Measurements from ENCODE around the gene CREB3. TPM values are rescaled to one million over a fixed set of nuclear protein-coding genes. Genes with fewer than 3 reads are reported as not detected.

The CREB3 gene
- total RNA-seq, 1 experiment from 2014 or later, result 54.1 TPM

DNA sequence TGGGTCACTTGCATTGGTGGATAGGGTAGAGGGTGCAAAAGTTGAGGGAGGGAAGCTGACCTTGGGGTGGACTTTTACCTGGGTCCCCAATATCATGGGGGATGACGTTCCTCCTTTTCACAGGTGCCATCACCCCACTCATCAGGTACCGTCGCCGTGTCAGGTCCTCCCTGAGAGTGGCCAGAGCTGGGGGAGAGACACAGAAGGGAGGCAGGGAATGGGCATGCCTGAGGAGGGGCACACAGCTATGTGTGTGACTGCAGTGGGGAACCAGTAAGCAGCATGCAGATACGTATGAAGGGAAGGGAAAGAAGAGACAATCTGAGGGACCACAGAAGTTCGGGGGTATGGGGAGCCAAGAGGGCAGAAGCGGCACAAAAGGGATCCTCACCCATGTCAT is 6.5 kb downstream of the CREB3 start:
- Mint-ChIP-seq H3K36me3 (ENCODE audit: insufficient read depth, unreplicated experiment) (peaks cover 89% of the 10 kb centered on the region), H3K27me3 (ENCODE audit: insufficient read depth, unreplicated experiment) (no peaks in the 10 kb centered on the region), H3K27ac (ENCODE audit: unreplicated experiment) (peak overlapping the region; percentile 27), H3K9me3 (ENCODE audit: unreplicated experiment) (no peaks in the 10 kb centered on the region), H3K4me1 (ENCODE audit: low read depth, unreplicated experiment) (no peaks in the 10 kb centered on the region), H3K4me3 (ENCODE audit: unreplicated experiment) (no peak overlapping the region)
- TF ChIP-seq, protein P1, sequence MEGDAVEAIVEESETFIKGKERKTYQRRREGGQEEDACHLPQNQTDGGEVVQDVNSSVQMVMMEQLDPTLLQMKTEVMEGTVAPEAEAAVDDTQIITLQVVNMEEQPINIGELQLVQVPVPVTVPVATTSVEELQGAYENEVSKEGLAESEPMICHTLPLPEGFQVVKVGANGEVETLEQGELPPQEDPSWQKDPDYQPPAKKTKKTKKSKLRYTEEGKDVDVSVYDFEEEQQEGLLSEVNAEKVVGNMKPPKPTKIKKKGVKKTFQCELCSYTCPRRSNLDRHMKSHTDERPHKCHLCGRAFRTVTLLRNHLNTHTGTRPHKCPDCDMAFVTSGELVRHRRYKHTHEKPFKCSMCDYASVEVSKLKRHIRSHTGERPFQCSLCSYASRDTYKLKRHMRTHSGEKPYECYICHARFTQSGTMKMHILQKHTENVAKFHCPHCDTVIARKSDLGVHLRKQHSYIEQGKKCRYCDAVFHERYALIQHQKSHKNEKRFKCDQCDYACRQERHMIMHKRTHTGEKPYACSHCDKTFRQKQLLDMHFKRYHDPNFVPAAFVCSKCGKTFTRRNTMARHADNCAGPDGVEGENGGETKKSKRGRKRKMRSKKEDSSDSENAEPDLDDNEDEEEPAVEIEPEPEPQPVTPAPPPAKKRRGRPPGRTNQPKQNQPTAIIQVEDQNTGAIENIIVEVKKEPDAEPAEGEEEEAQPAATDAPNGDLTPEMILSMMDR (IDR thresholded peaks at IDR 0.05; ENCODE audit: insufficient read depth in 1 of 2, low read depth in 1 of 2, low read length in 1 of 2, severe bottlenecking in 1 of 2, unreplicated experiment in 1 of 2), result no peak
- BruUV-seq (replicated peaks), result no TSS peak
- CTCF ChIA-PET, result interaction anchor here (1.3 to 2.5 kb wide), 2 partner anchors 9 to 78 kb away, joined by 3 to 7 read pairs; no protein-coding TSS in a partner anchor
- Histone ChIP-seq H3K4me3 (ENCODE audit: low read depth, low read length) (no peak overlapping the region), H3K27me3 (replicated peaks; ENCODE audit: control insufficient read depth, insufficient read depth, low read length) (no peaks in the 10 kb centered on the region), H3K36me3 (ENCODE audit: control insufficient read depth, insufficient read depth, low read length) (peaks cover 5% of the 10 kb centered on the region), H3K4me1 (no peaks in the 10 kb centered on the region), H3K9me3 (no peaks in the 10 kb centered on the region)
- intact Hi-C loops (cut with micrococcal nuclease; ENCODE audit: unreplicated experiment), result loop anchor here (10.0 kb wide), 2 partner anchors 254 to 624 kb away; partner anchors contain the start of gene ATOSB
- DNase-seq, result no peak
- POLR2A ChIA-PET, result interaction anchor here (1.0 kb wide), 2 partner anchors 9 to 11 kb away, joined by 3 read pairs; partner anchors contain the start of genes GBA2 and RGP1

DNA sequence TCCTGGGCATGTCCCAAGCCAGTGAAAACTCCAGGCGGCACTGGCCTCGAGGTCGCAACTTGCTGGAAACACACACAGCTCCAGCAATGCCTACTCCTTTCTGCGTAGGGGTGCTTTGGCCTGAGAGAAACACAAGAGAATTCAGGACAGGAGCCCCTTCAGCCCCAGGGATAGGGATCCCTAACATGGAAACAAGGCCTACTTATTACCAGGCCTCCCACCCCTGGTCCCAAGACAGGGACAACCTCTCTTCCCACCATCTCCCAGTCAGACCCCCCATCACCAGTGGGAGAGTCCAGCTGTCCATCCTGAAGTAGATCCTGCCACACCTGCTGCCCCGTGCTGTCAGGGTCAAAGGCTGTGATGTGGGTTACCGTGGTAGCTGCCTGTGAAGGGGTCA is 7.8 kb downstream of the CREB3 start:
- Histone ChIP-seq H3K4me1 (no peaks in the 10 kb centered on the region), H3K36me3 (ENCODE audit: control insufficient read depth, insufficient read depth, low read length) (peaks cover 8% of the 10 kb centered on the region), H3K9me3 (no peaks in the 10 kb centered on the region), H3K4me3 (ENCODE audit: low read depth, low read length) (no peak overlapping the region), H3K27me3 (replicated peaks; ENCODE audit: control insufficient read depth, insufficient read depth, low read length) (no peaks in the 10 kb centered on the region)
- Mint-ChIP-seq H3K27ac (ENCODE audit: unreplicated experiment) (peak overlapping the region; percentile 23), H3K4me1 (ENCODE audit: low read depth, unreplicated experiment) (no peaks in the 10 kb centered on the region), H3K4me3 (ENCODE audit: unreplicated experiment) (no peak overlapping the region), H3K36me3 (ENCODE audit: insufficient read depth, unreplicated experiment) (peaks cover 89% of the 10 kb centered on the region), H3K27me3 (ENCODE audit: insufficient read depth, unreplicated experiment) (no peaks in the 10 kb centered on the region), H3K9me3 (ENCODE audit: unreplicated experiment) (no peaks in the 10 kb centered on the region)
- TF ChIP-seq, protein P1 (IDR thresholded peaks at IDR 0.05; ENCODE audit: insufficient read depth in 1 of 2, low read depth in 1 of 2, low read length in 1 of 2, severe bottlenecking in 1 of 2, unreplicated experiment in 1 of 2), result no peak
- CTCF ChIA-PET, result no interaction called here
- POLR2A ChIA-PET, result interaction anchor here (1.1 to 1.5 kb wide), 2 partner anchors 8 to 75 kb away, joined by 4 to 6 read pairs; partner anchors contain the start of genes ARHGEF39, CREB3 and TLN1
- no peak for DNase-seq
- intact Hi-C loops (cut with micrococcal nuclease; ENCODE audit: unreplicated experiment), result no loop called here
- BruUV-seq (replicated peaks), result no TSS peak

GRCh38 chr9:35741740-35742139 is 9.3 kb downstream of the CREB3 start:
- POLR2A ChIA-PET, result no interaction called here
- H3K27me3 ChIP-seq (replicated peaks; ENCODE audit: control insufficient read depth, insufficient read depth, low read length), result no peaks in the 10 kb centered on the region
- DNase-seq, result no peak
- TF ChIP-seq, protein P1 (IDR thresholded peaks at IDR 0.05; ENCODE audit: insufficient read depth in 1 of 2, low read depth in 1 of 2, low read length in 1 of 2, severe bottlenecking in 1 of 2, unreplicated experiment in 1 of 2), result no peak
- no peaks in the 10 kb centered on the region for H3K9me3 ChIP-seq
- no peak overlapping the region for H3K4me3 ChIP-seq (ENCODE audit: low read depth, low read length)
- CTCF ChIA-PET, result interaction anchor here (1.1 kb wide), 1 partner anchor 77 kb away, joined by 3 read pairs; the partner anchor contains the start of gene ARHGEF39
- H3K4me1 ChIP-seq, result peaks cover 11% of the 10 kb centered on the region
- Mint-ChIP-seq H3K9me3 (ENCODE audit: unreplicated experiment) (no peaks in the 10 kb centered on the region), H3K27ac (ENCODE audit: unreplicated experiment) (peak overlapping the region; percentile 43), H3K27me3 (ENCODE audit: insufficient read depth, unreplicated experiment) (no peaks in the 10 kb centered on the region), H3K4me3 (ENCODE audit: unreplicated experiment) (no peak overlapping the region), H3K4me1 (ENCODE audit: low read depth, unreplicated experiment) (peaks cover 14% of the 10 kb centered on the region), H3K36me3 (ENCODE audit: insufficient read depth, unreplicated experiment) (peaks cover 87% of the 10 kb centered on the region)
- BruUV-seq (replicated peaks), result no TSS peak
- intact Hi-C loops (cut with micrococcal nuclease; ENCODE audit: unreplicated experiment), result no loop called here
- peaks cover 8% of the 10 kb centered on the region for H3K36me3 ChIP-seq (ENCODE audit: control insufficient read depth, insufficient read depth, low read length)
